SJCRH30 (cell line): ENCODE measurements around the gene NOXA1. TPM values are rescaled to one million over a fixed set of nuclear protein-coding genes. Genes with fewer than 3 reads are reported as not detected.
"Not testable (repeated sequence)": the region's sequence is repeated elsewhere in the genome, so short reads cannot be mapped to it uniquely, and the experiment has no call there.

Experiments
- DNase-seq, 2 experiments: peaks; one replicate each; pipeline ENCODE4 v3.0.0-alpha.2; 2015 to 2020
- H3K27ac ChIP-seq: fragments of 250-450 bp; sonication (Bioruptor Pico); 2 replicates; pipeline ENCODE4 v1.5.1; 2020; ENCODE audit warnings: mild to moderate bottlenecking, moderate library complexity
- H3K27me3 ChIP-seq: fragments of 250-450 bp; sonication (Bioruptor Pico); 2 replicates; pipeline ENCODE4 v1.5.1; 2020; ENCODE audit warnings: mild to moderate bottlenecking, moderate library complexity
- H3K36me3 ChIP-seq: fragments of 250-450 bp; sonication (Bioruptor Pico); 2 replicates; pipeline ENCODE4 v1.5.1; 2020; ENCODE audit warnings: mild to moderate bottlenecking, moderate library complexity
- H3K4me1 ChIP-seq: fragments of 250-450 bp; sonication (Bioruptor Pico); 2 replicates; pipeline ENCODE4 v1.5.1; 2020; ENCODE audit warnings: mild to moderate bottlenecking, moderate library complexity
- H3K4me3 ChIP-seq: fragments of 250-450 bp; sonication (Bioruptor Pico); 2 replicates; pipeline ENCODE4 v1.5.1; 2020; ENCODE audit warnings: mild to moderate bottlenecking, moderate library complexity
- H3K9me3 ChIP-seq: fragments of 250-450 bp; sonication (Bioruptor Pico); replicated peaks from 2 replicates; pipeline ENCODE4 v1.5.1; 2020; ENCODE audit warnings: mild to moderate bottlenecking, moderate library complexity
- total RNA-seq: library from RNA; depleted of rRNA; stranded (reverse); fragments of >200 nt; shearing (Covaris generic); gene quantifications from 2 replicates; pipeline ENCODE4 v1.2.3, GENCODE V29; 2014; rRNA removed

Gene NOXA1
- not detected in 2 replicates for total RNA-seq

GRCh38 chr9:137422604-137423513, at the start of gene NOXA1, which contains the start of gene EXD3:
Gene NOXA1, plus strand, starts transcription at chr9:137423393. Its CDS starts 137 bp downstream, at chr9:137423530.
Gene EXD3, minus strand, starts transcription at chr9:137423162. Its CDS starts 27,805 bp downstream, at chr9:137395357.
- Histone ChIP-seq H3K9me3 (no peaks in the 10 kb centered on the region), H3K27me3 (no peaks in the 10 kb centered on the region; the same call in 1 of the 2 replicates), H3K4me1 (peaks cover 11% of the 10 kb centered on the region), H3K36me3 (no peaks in the 10 kb centered on the region), H3K4me3 (peak within 1 kb of the TSS; percentile 81), H3K27ac (no peak within 1 kb of the TSS; the same call in 1 of the 2 replicates)
- DNase-seq, result peak; percentile 95 to 96

- peaks cover 9% of the 10 kb centered on the region; the same call in 1 of the 2 replicates for H3K4me1 ChIP-seq
- H3K36me3 ChIP-seq, result no peaks in the 10 kb centered on the region
- peaks cover 6% of the 10 kb centered on the region; the same call in 1 of the 2 replicates for H3K9me3 ChIP-seq
- DNase-seq, result peak in 1 of 2 experiments; percentile 31
- peaks cover 37% of the 10 kb centered on the region for H3K27me3 ChIP-seq
- H3K4me3 ChIP-seq, result no peak overlapping the region
- H3K27ac ChIP-seq, result no peak overlapping the region
These were observed 49.6 kb upstream of the NOXA1 start for GRCh38 chr9:137373611-137373980.

- no peak overlapping the region for H3K4me3 ChIP-seq
- H3K27me3 ChIP-seq, result peaks cover 37% of the 10 kb centered on the region
- no peak for DNase-seq
- H3K9me3 ChIP-seq, result peaks cover 6% of the 10 kb centered on the region; the same call in 1 of the 2 replicates
- no peaks in the 10 kb centered on the region for H3K36me3 ChIP-seq
- no peak overlapping the region for H3K27ac ChIP-seq
- peaks cover 9% of the 10 kb centered on the region; the same call in 1 of the 2 replicates for H3K4me1 ChIP-seq
These were observed 48.9 kb upstream of the NOXA1 start for GRCh38 chr9:137374131-137374845.

GRCh38 chr9:137375321-137376058, 47.7 kb upstream of the NOXA1 start:
- no peak overlapping the region for H3K4me3 ChIP-seq
- H3K36me3 ChIP-seq, result no peaks in the 10 kb centered on the region
- H3K4me1 ChIP-seq, result peaks cover 9% of the 10 kb centered on the region; the same call in 1 of the 2 replicates
- no peak for DNase-seq
- peaks cover 6% of the 10 kb centered on the region; the same call in 1 of the 2 replicates for H3K9me3 ChIP-seq
- H3K27ac ChIP-seq, result no peak overlapping the region
- peaks cover 37% of the 10 kb centered on the region for H3K27me3 ChIP-seq

- no peak for DNase-seq
- Histone ChIP-seq H3K27me3 (peaks cover 33% of the 10 kb centered on the region), H3K4me3 (no peak overlapping the region), H3K27ac (no peak overlapping the region), H3K9me3 (peaks cover 6% of the 10 kb centered on the region; the same call in 1 of the 2 replicates), H3K4me1 (peaks cover 9% of the 10 kb centered on the region; the same call in 1 of the 2 replicates), H3K36me3 (no peaks in the 10 kb centered on the region)
These were observed 46.8 kb upstream of the NOXA1 start for GRCh38 chr9:137376386-137376785.

- H3K4me1 ChIP-seq, H3K9me3 ChIP-seq, H3K27ac ChIP-seq, H3K27me3 ChIP-seq, DNase-seq, H3K4me3 ChIP-seq, H3K36me3 ChIP-seq: not testable (repeated sequence)
These were observed 44.3 kb upstream of the NOXA1 start for GRCh38 chr9:137378688-137379410.

- peaks cover 6% of the 10 kb centered on the region; the same call in 1 of the 2 replicates for H3K9me3 ChIP-seq
These were observed 43.4 kb upstream of the NOXA1 start for GRCh38 chr9:137379761-137380161.

GRCh38 chr9:137380171-137380570, 43.0 kb upstream of the NOXA1 start:
- peaks cover 13% of the 10 kb centered on the region; the same call in 1 of the 2 replicates for H3K27me3 ChIP-seq
- no peak for DNase-seq
- H3K4me1 ChIP-seq, result peaks cover 8% of the 10 kb centered on the region
- peaks cover 5% of the 10 kb centered on the region; the same call in 1 of the 2 replicates for H3K9me3 ChIP-seq
- no peak overlapping the region for H3K27ac ChIP-seq
- H3K36me3 ChIP-seq, result no peaks in the 10 kb centered on the region
- H3K4me3 ChIP-seq, result no peak overlapping the region

More at GRCh38 chr9:137379761-137380161, 43.4 kb upstream of the NOXA1 start:
- peaks cover 10% of the 10 kb centered on the region; the same call in 1 of the 2 replicates for H3K27me3 ChIP-seq
- no peak overlapping the region for H3K27ac ChIP-seq
- H3K4me3 ChIP-seq, result no peak overlapping the region
- H3K36me3 ChIP-seq, result no peaks in the 10 kb centered on the region
- peaks cover 8% of the 10 kb centered on the region for H3K4me1 ChIP-seq
- DNase-seq, result no peak

- Histone ChIP-seq H3K36me3 (no peaks in the 10 kb centered on the region), H3K4me3 (no peak overlapping the region), H3K27ac (no peak overlapping the region), H3K9me3 (peaks cover under 1% of the 10 kb centered on the region; the same call in 1 of the 2 replicates), H3K4me1 (peaks cover 8% of the 10 kb centered on the region), H3K27me3 (peaks cover 13% of the 10 kb centered on the region; the same call in 1 of the 2 replicates)
- no peak for DNase-seq
These were observed 42.6 kb upstream of the NOXA1 start for GRCh38 chr9:137380606-137381005.

GRCh38 chr9:137381501-137382443, 41.4 kb upstream of the NOXA1 start:
- Histone ChIP-seq H3K36me3 (no peaks in the 10 kb centered on the region), H3K9me3 (no peaks in the 10 kb centered on the region), H3K27ac (no peak overlapping the region), H3K4me3 (no peak overlapping the region), H3K27me3 (peaks cover 13% of the 10 kb centered on the region; the same call in 1 of the 2 replicates), H3K4me1 (peaks cover 8% of the 10 kb centered on the region)
- no peak for DNase-seq

- Histone ChIP-seq H3K27me3 (peaks cover 13% of the 10 kb centered on the region; the same call in 1 of the 2 replicates), H3K27ac (no peak overlapping the region), H3K9me3 (no peaks in the 10 kb centered on the region), H3K4me3 (no peak overlapping the region), H3K4me1 (peaks cover 8% of the 10 kb centered on the region), H3K36me3 (no peaks in the 10 kb centered on the region)
- DNase-seq, result peak; percentile 62 to 65
These were observed 40.6 kb upstream of the NOXA1 start for GRCh38 chr9:137382444-137383080.

- Histone ChIP-seq H3K9me3 (no peaks in the 10 kb centered on the region), H3K4me3 (no peak overlapping the region), H3K36me3 (no peaks in the 10 kb centered on the region), H3K27me3 (peaks cover 19% of the 10 kb centered on the region; the same call in 1 of the 2 replicates), H3K27ac (no peak overlapping the region), H3K4me1 (peaks cover 14% of the 10 kb centered on the region)
- peak; percentile 54 to 62 for DNase-seq
These were observed 40.0 kb upstream of the NOXA1 start for GRCh38 chr9:137383081-137383783.
